GM19193 (cell line): ENCODE results near the gene RBP3.

Experiments
- POLR2A ChIP-seq: IDR thresholded peaks from 4 replicates; pipeline ENCODE4 v1.6.1; 2011; ENCODE audit not compliant: insufficient read depth, insufficient read length; ENCODE audit errors: extremely low read depth

RBP3 gene

GRCh38 chr10:47380341-47381102 lies 32.4 kb downstream of the RBP3 start:
- no peak for TF ChIP-seq POLR2A

DNA sequence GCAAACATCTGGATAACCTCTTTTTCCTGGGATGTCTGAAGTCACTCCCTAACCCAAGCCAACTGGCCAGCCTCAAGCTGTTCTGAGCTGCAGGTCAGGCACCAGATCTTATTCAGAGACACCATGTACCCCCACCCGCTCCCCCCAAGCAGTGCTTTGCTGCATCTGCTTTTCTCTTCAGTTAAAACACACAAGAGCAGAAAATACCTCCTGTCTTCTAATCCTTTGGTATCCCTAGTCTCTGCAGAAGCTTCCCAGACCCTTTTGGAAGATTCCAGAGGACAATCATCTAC lies 32.9 kb downstream of the RBP3 start:
- TF ChIP-seq POLR2A = no peak

- no peak for TF ChIP-seq POLR2A
Observed at GRCh38 chr10:47381427-47382379, 33.5 kb downstream of the RBP3 start.

GRCh38 chr10:47383261-47384147 lies 35.3 kb downstream of the RBP3 start:
- TF ChIP-seq POLR2A = no peak

DNA sequence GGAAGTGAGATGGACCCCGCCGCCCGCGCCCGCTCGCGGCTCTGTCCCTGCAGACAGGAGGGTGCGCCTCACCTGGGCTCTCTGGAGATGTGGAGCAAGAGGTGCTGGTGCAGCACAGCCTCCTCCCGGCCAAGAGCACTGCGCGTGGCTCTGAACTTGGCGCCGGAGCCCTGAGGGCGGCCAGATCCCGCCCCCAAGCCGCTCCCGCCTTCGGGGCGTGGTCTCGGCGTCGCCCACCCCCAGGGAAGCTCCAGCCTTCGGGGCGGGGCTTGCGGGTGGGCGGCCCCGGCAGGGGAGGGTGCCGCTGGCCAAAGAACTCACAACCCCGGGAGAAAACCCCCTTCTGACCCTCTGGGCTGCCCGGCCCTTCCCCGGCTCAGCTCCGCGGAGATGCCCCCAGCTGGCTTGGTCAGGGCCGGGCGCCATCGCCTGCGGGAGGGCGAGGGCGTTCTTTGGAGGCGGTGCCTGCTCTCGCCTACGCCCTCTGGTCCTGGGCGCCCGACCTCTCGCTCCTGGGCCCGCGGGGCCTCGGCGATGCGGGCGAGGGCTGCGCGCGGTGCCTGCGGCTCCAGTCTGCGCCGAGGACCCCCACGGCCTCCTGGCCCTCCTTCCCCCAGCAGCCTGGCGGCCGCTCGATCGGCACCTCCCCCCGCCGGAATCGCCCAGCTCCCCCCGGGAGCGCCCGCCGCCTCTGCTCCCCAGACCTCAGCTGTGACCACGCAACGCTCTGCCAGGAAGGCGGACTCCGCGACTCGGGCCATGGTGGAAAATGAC lies 36.2 kb downstream of the RBP3 start, which contains the start of gene ZNF488:
Gene ZNF488 (minus strand): TSS at position 146 of the 774 bp plus-strand sequence. CDS start 15,464 bp downstream, outside the sequence.
- no peak for TF ChIP-seq POLR2A

GRCh38 chr10:47388879-47389278 lies 40.7 kb downstream of the RBP3 start:
- TF ChIP-seq POLR2A = no peak

- TF ChIP-seq POLR2A = no peak
Observed at GRCh38 chr10:47389619-47390018, 41.5 kb downstream of the RBP3 start.

- TF ChIP-seq POLR2A = no peak
Observed at GRCh38 chr10:47396311-47396717, 48.2 kb downstream of the RBP3 start.

GRCh38 chr10:47397256-47397655 lies 49.1 kb downstream of the RBP3 start:
- no peak for TF ChIP-seq POLR2A

DNA sequence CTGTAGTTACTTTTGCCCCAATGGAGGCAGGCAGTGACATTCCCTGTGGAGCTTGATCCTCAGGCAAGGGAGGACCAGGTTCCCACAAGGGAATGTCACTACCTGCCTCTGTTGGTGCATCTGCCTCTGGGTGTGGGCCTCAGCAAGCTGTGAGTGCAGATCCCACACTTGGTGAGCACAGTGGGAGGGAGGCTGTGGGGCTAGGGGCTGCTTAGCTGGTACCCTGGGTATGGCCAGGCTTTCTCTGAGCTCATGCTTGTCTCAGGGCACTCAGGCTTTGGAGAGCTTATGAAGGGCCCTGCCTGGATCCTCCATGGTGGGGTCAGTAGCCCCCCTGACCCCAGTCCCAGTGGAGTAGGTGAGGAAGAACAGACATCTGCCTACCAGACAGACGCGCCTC lies 52.1 kb downstream of the RBP3 start:
- no peak for TF ChIP-seq POLR2A

GRCh38 chr10:47400786-47401185 lies 52.6 kb downstream of the RBP3 start:
- TF ChIP-seq POLR2A = no peak

- TF ChIP-seq POLR2A = no peak
Observed at GRCh38 chr10:47401210-47401609, 53.0 kb downstream of the RBP3 start.

DNA sequence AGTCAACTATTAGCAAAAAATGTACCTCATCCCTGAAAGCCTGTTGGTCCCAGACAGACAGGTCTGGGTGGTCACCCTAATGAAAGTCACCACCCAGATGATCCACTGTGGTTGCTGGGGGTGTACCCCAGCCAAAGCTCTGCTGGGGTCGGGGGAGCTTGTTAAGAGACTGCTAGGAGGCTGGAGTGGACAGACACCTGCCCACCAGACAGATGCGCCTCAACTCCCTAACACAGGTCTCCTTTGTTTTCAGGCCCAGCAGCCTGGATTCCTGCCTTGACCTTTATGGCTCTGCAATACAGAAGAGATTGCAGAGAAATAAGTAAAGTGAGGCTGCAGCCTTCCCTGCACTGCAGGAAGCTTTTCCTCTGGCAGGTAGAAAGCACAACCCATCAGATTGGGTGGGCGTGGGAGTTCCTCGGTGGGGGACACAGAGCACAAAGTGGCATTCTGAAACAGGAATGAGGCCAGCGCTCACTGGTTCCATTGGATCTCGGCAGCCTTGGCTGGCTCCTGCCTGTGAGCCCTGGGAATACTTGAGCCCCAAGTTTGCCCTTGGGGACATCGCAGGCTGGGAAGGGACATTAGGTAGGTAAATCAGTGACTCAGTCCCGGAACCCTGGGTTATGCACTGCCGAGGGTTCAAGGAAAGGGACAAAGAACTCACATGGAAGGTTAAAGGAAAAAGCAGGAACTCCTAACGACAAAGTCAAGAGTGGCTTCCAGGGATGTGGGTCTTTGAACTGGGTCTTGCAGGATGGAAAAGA lies 53.9 kb downstream of the RBP3 start:
- TF ChIP-seq POLR2A = no peak

DNA sequence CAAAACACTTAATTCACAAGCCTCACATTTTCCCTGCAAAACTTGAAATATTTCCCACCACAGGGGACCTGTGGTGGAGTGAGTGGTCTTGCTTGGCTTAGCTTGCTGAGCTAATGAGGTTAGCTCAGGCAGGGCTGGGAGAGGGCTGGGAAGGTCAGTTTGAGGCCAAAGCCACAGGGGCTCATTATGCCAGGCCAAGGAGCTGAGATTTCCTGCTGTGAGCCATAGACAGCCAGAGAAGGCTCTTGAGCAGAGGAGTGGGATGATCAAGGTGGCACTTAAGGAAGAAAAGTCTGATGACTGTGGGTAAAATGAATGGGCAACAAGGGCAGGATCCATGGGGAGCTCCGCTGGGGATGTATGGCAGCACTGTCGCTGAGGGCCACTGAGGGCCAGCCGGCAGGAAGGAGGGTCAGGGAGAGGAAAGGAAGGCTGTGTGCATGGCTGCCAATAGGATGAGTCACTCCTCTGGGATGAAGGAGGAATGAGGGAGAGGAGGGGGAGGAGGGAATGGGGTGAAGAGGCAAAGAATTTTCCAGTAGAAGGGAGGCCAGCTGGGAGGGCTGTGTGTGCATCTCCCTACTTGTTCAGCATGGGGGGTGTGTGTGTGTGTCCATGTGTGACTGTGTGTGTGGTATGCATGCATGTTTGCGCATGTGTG lies 54.6 kb downstream of the RBP3 start:
- TF ChIP-seq POLR2A = no peak
